PC-9 (cell line): ENCODE data around the gene TRIM31. TPM values are rescaled to one million over a fixed set of nuclear protein-coding genes. Genes with fewer than 3 reads are reported as not detected.
A peak's percentile ranks its signal among the peaks of the same experiment; 100 is the strongest.

Source experiments
- BruUV-seq: library from RNA; stranded (reverse); fragments of 400-500 nt; replicated peaks from 2 replicates; lab custom pipeline; 2021; lab: Mats Ljungman, UMichigan
- CTCF ChIA-PET: fragments of 300-600 bp; sonication (Branson Sonifier 250); formaldehyde crosslinking; loops from one replicate; lab custom pipeline; 2022; ENCODE audit warnings: antibody characterized with exemption; lab: Charles Lee
- POLR2A ChIA-PET: fragments of 300-600 bp; sonication (Branson Sonifier 250); formaldehyde crosslinking; loops from one replicate; lab custom pipeline; 2022; ENCODE audit warnings: antibody characterized with exemption; ENCODE audit not compliant: unreplicated experiment; lab: Charles Lee
- DNase-seq, 2 experiments: peaks; one replicate each; pipeline versions ENCODE4 v3.0.0 to v3.0.0-alpha.2; 2015 to 2022; ENCODE audit warnings: mixed read lengths in 1 of 2
- H2AFZ ChIP-seq: fragments of 200-600 bp; sonication (generic); 2 replicates; pipeline ENCODE4 v1.8.1; 2017; ENCODE audit warnings: antibody characterized with exemption
- H3F3A ChIP-seq: fragments of 200-600 bp; sonication (generic); 2 replicates; pipeline ENCODE4 v1.8.1; 2017; ENCODE audit warnings: antibody characterized with exemption, mild to moderate bottlenecking, low read depth; ENCODE audit not compliant: insufficient read depth
- H3K27ac ChIP-seq: fragments of 200-600 bp; sonication (generic); 2 replicates; pipeline ENCODE4 v1.6.1; 2016; ENCODE audit warnings: mixed run types
- H3K27me3 ChIP-seq: fragments of 200-600 bp; sonication (generic); 2 replicates; pipeline ENCODE4 v1.6.1; 2016; ENCODE audit warnings: low read depth, mixed run types; ENCODE audit not compliant: insufficient read depth
- H3K36me3 ChIP-seq: fragments of 200-600 bp; sonication (generic); 2 replicates; pipeline ENCODE4 v1.6.1; 2016; ENCODE audit warnings: low read depth, mixed run types
- H3K4me1 ChIP-seq: fragments of 200-600 bp; sonication (generic); replicated peaks from 2 replicates; pipeline ENCODE4 v1.6.1; 2016; ENCODE audit warnings: mixed run types; ENCODE audit not compliant: insufficient read depth
- H3K4me2 ChIP-seq: fragments of 200-600 bp; sonication (generic); 2 replicates; pipeline ENCODE4 v1.6.1; 2017; ENCODE audit warnings: mixed run types
- H3K4me3 ChIP-seq: fragments of 200-600 bp; sonication (generic); 2 replicates; pipeline ENCODE4 v1.6.1; 2016; ENCODE audit warnings: mixed run types
- H3K79me2 ChIP-seq: fragments of 200-600 bp; sonication (generic); 2 replicates; pipeline ENCODE4 v1.6.1; 2017; ENCODE audit warnings: low read depth, mixed run types
- H3K9me2 ChIP-seq: fragments of 200-600 bp; sonication (generic); 2 replicates; pipeline ENCODE4 v1.8.1; 2017; ENCODE audit warnings: mild to moderate bottlenecking; ENCODE audit not compliant: insufficient read depth
- H3K9me3 ChIP-seq: fragments of 200-600 bp; sonication (generic); 2 replicates; pipeline ENCODE4 v1.8.1; 2016; ENCODE audit warnings: low read depth; ENCODE audit not compliant: insufficient read depth
- H4K20me1 ChIP-seq: fragments of 200-600 bp; sonication (generic); 2 replicates; pipeline ENCODE4 v1.8.1; 2017; ENCODE audit not compliant: insufficient read depth
- EZH2 ChIP-seq: fragments of 200-600 bp; sonication (generic); IDR thresholded peaks from 2 replicates; pipeline ENCODE4 v1.8.0; 2017; ENCODE audit warnings: antibody characterized with exemption, low read depth
- intact Hi-C: fragments of 100-400 bp; cut with micrococcal nuclease; formaldehyde crosslinking; loops from one replicate; pipeline ENCODE4 v1.10.0; 2022; ENCODE audit not compliant: unreplicated experiment
- total RNA-seq: library from RNA; stranded (reverse); gene quantifications from 2 replicates; pipeline ENCODE4 v1.2.3, GENCODE V29; 2021
- TF ChIP-seq, protein P1 (sequence below): fragments of 200-600 bp; sonication (generic); conservative IDR thresholded peaks from 2 replicates; pipeline ENCODE4 v1.6.1; 2017; ENCODE audit warnings: mixed run types, antibody characterized with exemption, mild to moderate bottlenecking, moderate library complexity

The TRIM31 gene
- total RNA-seq, 1 experiment from 2014 or later = not detected

DNA sequence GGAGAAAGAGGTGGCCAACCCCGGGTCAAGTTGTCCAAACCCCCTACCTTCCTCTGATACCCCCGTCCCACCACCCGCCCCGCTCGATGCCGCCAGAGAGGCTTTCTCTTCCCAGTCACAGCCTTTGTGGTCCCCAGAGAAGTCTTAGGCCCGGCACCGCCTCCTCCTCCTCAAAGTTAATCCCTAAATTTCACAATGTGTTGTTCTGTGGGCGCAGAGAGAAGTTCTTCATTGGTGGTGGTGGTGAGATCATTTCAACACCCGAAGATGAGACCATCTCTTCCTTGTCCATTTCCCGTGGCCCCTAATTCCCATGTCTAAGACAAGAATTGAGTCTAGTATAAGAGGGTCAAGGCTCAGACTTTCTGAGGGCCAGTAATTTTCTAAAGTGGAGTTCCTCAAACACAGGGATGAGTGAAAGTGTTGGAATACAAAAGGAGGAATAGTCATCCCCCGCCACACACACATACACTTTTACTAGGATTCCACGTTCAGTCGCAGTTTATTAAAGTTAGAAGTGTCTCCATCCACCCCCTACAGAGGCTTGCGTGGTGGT, 10.4 kb downstream of the TRIM31 start:
- H3F3A ChIP-seq = peaks cover 52% of the 10 kb centered on the region; the same call in 1 of the 2 replicates
- H3K36me3 ChIP-seq = peaks cover 2% of the 10 kb centered on the region; the same call in 1 of the 2 replicates
- no peaks in the 10 kb centered on the region for H3K27me3 ChIP-seq
- H3K9me2 ChIP-seq = no peaks in the 10 kb centered on the region
- H3K4me1 ChIP-seq = peaks cover 56% of the 10 kb centered on the region
- CTCF ChIA-PET = interaction anchor here (0.9 to 2.4 kb wide), 5 partner anchors 11 to 119 kb away, joined by 4 to 28 read pairs (median 5); no protein-coding TSS in a partner anchor
- H3K27ac ChIP-seq = peak overlapping the region; percentile 29; the same call in 1 of the 2 replicates
- DNase-seq = no peak
- H4K20me1 ChIP-seq = no peaks in the 10 kb centered on the region
- intact Hi-C loops = loop anchor here (1.0 to 5.0 kb wide), 3 partner anchors 35 to 225 kb away; partner anchors contain the start of genes PPP1R11, TRIM26 and TRIM39
- H3K79me2 ChIP-seq = peaks cover 2% of the 10 kb centered on the region
- TSS peak; percentile 49 for BruUV-seq
- peak overlapping the region; percentile 55; the same call in 1 of the 2 replicates for H3K4me3 ChIP-seq
- H2AFZ ChIP-seq = peak overlapping the region; percentile 78
- H3K4me2 ChIP-seq = peak overlapping the region; percentile 87
- POLR2A ChIA-PET = interaction anchor here (0.6 to 1.0 kb wide), 5 partner anchors 10 to 403 kb away, joined by 3 to 6 read pairs (median 3); partner anchors contain the start of gene POLR1H
- no peak for TF ChIP-seq EZH2
- TF ChIP-seq, protein P1, sequence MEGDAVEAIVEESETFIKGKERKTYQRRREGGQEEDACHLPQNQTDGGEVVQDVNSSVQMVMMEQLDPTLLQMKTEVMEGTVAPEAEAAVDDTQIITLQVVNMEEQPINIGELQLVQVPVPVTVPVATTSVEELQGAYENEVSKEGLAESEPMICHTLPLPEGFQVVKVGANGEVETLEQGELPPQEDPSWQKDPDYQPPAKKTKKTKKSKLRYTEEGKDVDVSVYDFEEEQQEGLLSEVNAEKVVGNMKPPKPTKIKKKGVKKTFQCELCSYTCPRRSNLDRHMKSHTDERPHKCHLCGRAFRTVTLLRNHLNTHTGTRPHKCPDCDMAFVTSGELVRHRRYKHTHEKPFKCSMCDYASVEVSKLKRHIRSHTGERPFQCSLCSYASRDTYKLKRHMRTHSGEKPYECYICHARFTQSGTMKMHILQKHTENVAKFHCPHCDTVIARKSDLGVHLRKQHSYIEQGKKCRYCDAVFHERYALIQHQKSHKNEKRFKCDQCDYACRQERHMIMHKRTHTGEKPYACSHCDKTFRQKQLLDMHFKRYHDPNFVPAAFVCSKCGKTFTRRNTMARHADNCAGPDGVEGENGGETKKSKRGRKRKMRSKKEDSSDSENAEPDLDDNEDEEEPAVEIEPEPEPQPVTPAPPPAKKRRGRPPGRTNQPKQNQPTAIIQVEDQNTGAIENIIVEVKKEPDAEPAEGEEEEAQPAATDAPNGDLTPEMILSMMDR = no peak
- no peaks in the 10 kb centered on the region for H3K9me3 ChIP-seq

DNA sequence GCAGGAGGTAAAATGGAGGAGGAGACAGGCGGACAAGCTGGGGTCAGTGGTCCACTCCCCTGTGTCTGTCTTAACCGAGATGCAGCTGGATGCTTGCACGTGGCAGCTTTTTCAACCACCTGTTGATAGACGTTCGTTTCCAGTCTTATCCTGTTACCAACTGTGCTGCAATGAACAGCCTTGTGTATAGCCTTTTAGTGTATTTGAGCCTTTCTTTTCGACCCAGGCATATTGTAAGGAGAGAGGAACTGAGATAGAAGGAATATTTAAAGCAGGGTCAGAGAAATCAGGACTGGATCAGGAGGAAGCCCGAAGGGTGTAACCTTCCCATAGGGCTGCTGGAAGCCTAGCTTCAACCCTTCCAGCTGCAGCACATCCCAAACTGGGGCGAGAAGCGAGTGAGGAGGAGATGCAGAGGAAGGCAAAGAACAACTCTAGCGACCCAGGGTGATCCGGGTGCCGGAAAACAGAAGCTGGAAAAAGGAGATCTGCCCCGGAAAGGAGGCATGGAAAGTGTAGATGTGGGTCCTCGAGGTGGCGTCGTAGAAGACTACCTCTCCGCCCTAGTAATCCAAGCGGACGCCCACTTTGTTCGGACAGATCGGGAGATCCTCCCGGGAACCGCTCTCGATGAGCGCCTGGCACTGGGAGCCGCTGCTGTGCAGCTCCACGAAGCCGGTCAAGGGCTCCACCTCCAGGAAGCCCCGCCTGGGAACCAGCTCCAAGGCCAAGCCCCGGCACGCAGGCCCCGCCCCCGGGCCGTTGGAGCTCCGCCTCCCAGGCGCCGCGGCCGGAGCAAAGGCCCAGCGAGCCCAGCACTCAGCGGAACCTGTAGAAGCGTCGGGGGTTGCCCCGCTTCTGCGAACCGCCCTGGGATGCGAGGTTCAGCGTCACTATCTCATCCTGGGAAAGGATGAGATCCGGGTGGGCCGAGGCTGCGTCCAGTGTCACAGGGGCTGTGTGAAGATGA, 11.2 kb downstream of the TRIM31 start:
- ChIA-PET CTCF (interaction anchor here (0.9 to 1.2 kb wide), 3 partner anchors 10 to 41 kb away, joined by 3 to 4 read pairs (median 4); no protein-coding TSS in a partner anchor), POLR2A (interaction anchor here (0.5 to 1.1 kb wide), 8 partner anchors 10 to 309 kb away, joined by 3 to 8 read pairs (median 5); partner anchors contain the start of gene POLR1H)
- H3K4me1 ChIP-seq = peaks cover 61% of the 10 kb centered on the region
- H3K27me3 ChIP-seq = no peaks in the 10 kb centered on the region
- peak overlapping the region; percentile 43 for H3K27ac ChIP-seq
- H3K79me2 ChIP-seq = no peaks in the 10 kb centered on the region
- peak overlapping the region; percentile 55 for H3K4me3 ChIP-seq
- TF ChIP-seq EZH2 = no peak
- TF ChIP-seq, protein P1 = 0 out of 2 replicates have a peak, but pooled peaks have one; percentile 16
- no peaks in the 10 kb centered on the region for H3K9me2 ChIP-seq
- peaks cover 55% of the 10 kb centered on the region for H3F3A ChIP-seq
- H3K4me2 ChIP-seq = peak overlapping the region; percentile 87
- BruUV-seq = TSS peak; percentile 87
- H3K36me3 ChIP-seq = no peaks in the 10 kb centered on the region
- intact Hi-C loops = loop anchor here (1.0 to 5.0 kb wide), 4 partner anchors 26 to 226 kb away; partner anchors contain the start of genes PPP1R11, RNF39, TRIM26 and TRIM39
- peak; percentile 80 to 93 for DNase-seq
- peak overlapping the region; percentile 78 for H2AFZ ChIP-seq
- no peaks in the 10 kb centered on the region for H3K9me3 ChIP-seq
- no peaks in the 10 kb centered on the region for H4K20me1 ChIP-seq
